Keratinocyte (primary cell): ENCODE results near the gene ADAMTS16. TPM values are rescaled to one million over a fixed set of nuclear protein-coding genes. Genes with fewer than 3 reads are reported as not detected.

Experiments used
- DNase-seq: peaks from one replicate; pipeline ENCODE4 v3.0.0-alpha.2; 2011; ENCODE audit warnings: low read depth, missing footprints, low spot score
- FAIRE-seq: peaks from 2 replicates; lab custom pipeline; 2011; peaks lifted over from hg19 to GRCh38; lab: Jason Lieb, UNC
- H2AFZ ChIP-seq: 2 replicates; pipeline ENCODE4 v1.6.0; 2012; ENCODE audit warnings: low read length, control low read depth, inconsistent platforms; ENCODE audit not compliant: control insufficient read depth
- H3K27ac ChIP-seq: 2 replicates; pipeline ENCODE4 v1.5.1; 2011; ENCODE audit warnings: low read length; ENCODE audit not compliant: control insufficient read depth, insufficient read depth
- H3K27me3 ChIP-seq: 3 replicates; pipeline ENCODE4 v1.6.0; 2011; ENCODE audit warnings: low read length; ENCODE audit not compliant: control insufficient read depth, insufficient read depth; ENCODE audit errors: extremely low read depth
- H3K36me3 ChIP-seq, 2 experiments: 2 replicates in 1 of 2; 3 replicates in 1 of 2; pipeline ENCODE4 v1.5.1; 2011; ENCODE audit warnings: low read length in 2 of 2, mild to moderate bottlenecking in 1 of 2; ENCODE audit not compliant: control insufficient read depth in 2 of 2, insufficient read depth in 2 of 2; ENCODE audit errors: extremely low read depth in 1 of 2
- H3K4me1 ChIP-seq: 3 replicates; pipeline ENCODE4 v1.5.1; 2011; ENCODE audit warnings: low read length; ENCODE audit not compliant: control insufficient read depth, insufficient read depth; ENCODE audit errors: extremely low read depth
- H3K4me2 ChIP-seq: 3 replicates; pipeline ENCODE4 v1.6.0; 2011; ENCODE audit warnings: low read depth, low read length; ENCODE audit not compliant: control insufficient read depth, insufficient read depth; ENCODE audit errors: extremely low read depth
- H3K4me3 ChIP-seq, 3 experiments: fragments of 200-600 bp in 1 of 3; sonication (generic) in 1 of 3; 2 replicates in 2 of 3; 3 replicates in 1 of 3; pipeline ENCODE4 v1.5.1; 2011 to 2016; ENCODE audit warnings: low read length in 3 of 3, mild to moderate bottlenecking in 3 of 3, control low read depth in 2 of 3, inconsistent platforms in 1 of 3, low read depth in 1 of 3, mixed read lengths in 1 of 3, mixed run types in 1 of 3, moderate library complexity in 1 of 3; ENCODE audit not compliant: control insufficient read depth in 2 of 3, insufficient read depth in 2 of 3; ENCODE audit errors: extremely low read depth in 1 of 3
- H3K79me2 ChIP-seq: 2 replicates; pipeline ENCODE4 v1.6.0; 2012; ENCODE audit warnings: low read length; ENCODE audit not compliant: control insufficient read depth, insufficient read depth
- H3K9ac ChIP-seq: 3 replicates; pipeline ENCODE4 v1.6.0; 2011; ENCODE audit warnings: low read length; ENCODE audit not compliant: control insufficient read depth, insufficient read depth; ENCODE audit errors: extremely low read depth
- H3K9me1 ChIP-seq: 3 replicates; pipeline ENCODE4 v1.6.0; 2011; ENCODE audit warnings: low read length; ENCODE audit not compliant: control insufficient read depth, insufficient read depth; ENCODE audit errors: extremely low read depth
- H3K9me3 ChIP-seq: 2 replicates; pipeline ENCODE4 v1.5.1; 2012; ENCODE audit warnings: low read depth, low read length; ENCODE audit not compliant: control insufficient read depth
- H4K20me1 ChIP-seq: 3 replicates; pipeline ENCODE4 v1.6.0; 2011; ENCODE audit warnings: low read length; ENCODE audit not compliant: control insufficient read depth, insufficient read depth; ENCODE audit errors: extremely low read depth
- EZH2 ChIP-seq: IDR thresholded peaks from one replicate; pipeline ENCODE4 v1.6.1; 2012; ENCODE audit warnings: inconsistent platforms, mild to moderate bottlenecking, low read length, moderate library complexity
- dilution Hi-C: fragments of 300-500 bp; cut with MboI; formaldehyde crosslinking; loops from one replicate; pipeline ENCODE4 v1.7.0; 2020; ENCODE audit warnings: low sequenced_read_pairs; ENCODE audit not compliant: extremely low pct_ligation_motif_present
- polyA plus RNA-seq, 5 experiments: library from polyadenylated mRNA; depleted of rRNA in 3 of 5; stranded (reverse) in 3 of 5; stranded (forward) in 1 of 5; unstranded in 1 of 5; fragments of >200 nt; gene quantifications; 1 replicate in 1 of 5; 2 replicates in 3 of 5; 3 replicates in 1 of 5; pipeline versions ENCODE4 v1.2.1 to v1.2.3, GENCODE V29; 2011 to 2012; ENCODE audit warnings: missing spikeins in 2 of 5, low read depth in 1 of 5, low replicate concordance in 1 of 5
- TF ChIP-seq, protein P1 (sequence below), 3 experiments: IDR thresholded peaks in 1 of 3; conservative IDR thresholded peaks in 1 of 3; optimal IDR thresholded peaks in 1 of 3; 2 replicates in 2 of 3; 3 replicates in 1 of 3; pipeline versions ENCODE3 to v1.5.1; 2011; ENCODE audit warnings: low read length in 3 of 3, mild to moderate bottlenecking in 3 of 3, moderate library complexity in 2 of 3, control low read depth in 1 of 3, inconsistent platforms in 1 of 3; ENCODE audit not compliant: insufficient read depth in 2 of 3; ENCODE audit errors: extremely low read depth in 1 of 3

ADAMTS16 gene
- polyA plus RNA-seq, 1 donor (not counting 4 experiments of a cell fraction or from before 2014, with no cell fraction given), result not detected

DNA sequence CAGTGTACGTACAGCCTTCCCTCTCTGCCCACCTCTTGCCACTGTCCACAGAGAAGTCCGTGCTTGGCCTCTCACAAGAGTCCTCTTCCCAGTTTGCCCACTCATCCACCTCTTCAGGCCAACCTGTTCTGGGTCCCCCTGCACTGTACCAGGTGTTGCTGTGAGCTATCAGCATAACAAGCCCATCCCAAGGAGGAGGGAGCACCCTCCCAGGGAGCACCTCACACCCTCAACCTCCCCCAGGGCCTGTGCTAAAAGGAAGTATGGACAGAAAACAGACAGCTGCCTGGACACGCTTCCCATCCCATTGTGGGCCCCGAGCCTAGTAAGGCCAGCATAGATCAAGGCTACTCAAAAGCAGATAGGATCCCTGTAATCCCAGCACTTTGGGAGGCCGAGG, 168.2 kb downstream of the ADAMTS16 start:
- dilution Hi-C loops, result no loop called here
- Histone ChIP-seq H3K79me2 (no peaks in the 10 kb centered on the region), H2AFZ (no peak overlapping the region), H3K9me1 (no peaks in the 10 kb centered on the region), H3K4me2 (no peak overlapping the region), H4K20me1 (no peaks in the 10 kb centered on the region), H3K4me1 (no peaks in the 10 kb centered on the region), H3K36me3 (no peaks in the 10 kb centered on the region), H3K27me3 (no peaks in the 10 kb centered on the region), H3K9me3 (no peaks in the 10 kb centered on the region), H3K9ac (no peak overlapping the region), H3K27ac (no peak overlapping the region), H3K4me3 (no peak overlapping the region)
- no peak for TF ChIP-seq EZH2
- TF ChIP-seq, protein P1, sequence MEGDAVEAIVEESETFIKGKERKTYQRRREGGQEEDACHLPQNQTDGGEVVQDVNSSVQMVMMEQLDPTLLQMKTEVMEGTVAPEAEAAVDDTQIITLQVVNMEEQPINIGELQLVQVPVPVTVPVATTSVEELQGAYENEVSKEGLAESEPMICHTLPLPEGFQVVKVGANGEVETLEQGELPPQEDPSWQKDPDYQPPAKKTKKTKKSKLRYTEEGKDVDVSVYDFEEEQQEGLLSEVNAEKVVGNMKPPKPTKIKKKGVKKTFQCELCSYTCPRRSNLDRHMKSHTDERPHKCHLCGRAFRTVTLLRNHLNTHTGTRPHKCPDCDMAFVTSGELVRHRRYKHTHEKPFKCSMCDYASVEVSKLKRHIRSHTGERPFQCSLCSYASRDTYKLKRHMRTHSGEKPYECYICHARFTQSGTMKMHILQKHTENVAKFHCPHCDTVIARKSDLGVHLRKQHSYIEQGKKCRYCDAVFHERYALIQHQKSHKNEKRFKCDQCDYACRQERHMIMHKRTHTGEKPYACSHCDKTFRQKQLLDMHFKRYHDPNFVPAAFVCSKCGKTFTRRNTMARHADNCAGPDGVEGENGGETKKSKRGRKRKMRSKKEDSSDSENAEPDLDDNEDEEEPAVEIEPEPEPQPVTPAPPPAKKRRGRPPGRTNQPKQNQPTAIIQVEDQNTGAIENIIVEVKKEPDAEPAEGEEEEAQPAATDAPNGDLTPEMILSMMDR (optimal IDR thresholded peaks at IDR 0.05 in 1 of 3, IDR thresholded peaks at IDR 0.05 in 1 of 3, conservative IDR thresholded peaks at IDR 0.05 in 1 of 3; ENCODE audit: extremely low read depth in 1 of 3, insufficient read depth in 2 of 3, low read length in 3 of 3), result no peak
- DNase-seq, result no peak
- no peak for FAIRE-seq

GRCh38 chr5:5309645-5310044, 169.5 kb downstream of the ADAMTS16 start:
- Histone ChIP-seq H3K4me3 (no peak overlapping the region), H3K9ac (no peak overlapping the region), H3K9me1 (no peaks in the 10 kb centered on the region), H3K9me3 (no peaks in the 10 kb centered on the region), H3K27ac (no peak overlapping the region), H4K20me1 (no peaks in the 10 kb centered on the region), H2AFZ (no peak overlapping the region), H3K4me1 (no peaks in the 10 kb centered on the region), H3K4me2 (no peak overlapping the region), H3K36me3 (no peaks in the 10 kb centered on the region), H3K27me3 (no peaks in the 10 kb centered on the region), H3K79me2 (no peaks in the 10 kb centered on the region)
- DNase-seq (no peak), FAIRE-seq (no peak)
- TF ChIP-seq, protein P1 (optimal IDR thresholded peaks at IDR 0.05 in 1 of 3, IDR thresholded peaks at IDR 0.05 in 1 of 3, conservative IDR thresholded peaks at IDR 0.05 in 1 of 3; ENCODE audit: extremely low read depth in 1 of 3, insufficient read depth in 2 of 3, low read length in 3 of 3), result no peak
- no peak for TF ChIP-seq EZH2
- dilution Hi-C loops, result no loop called here
